IPS DF 6.9 (cell line): Measurements from ENCODE around the gene INTS15.

Source experiments
- DNase-seq: peaks from one replicate; pipeline ENCODE4 v3.0.0-alpha.2; 2013; ENCODE audit warnings: low read depth, low spot score
- H3K27ac ChIP-seq: one replicate; pipeline ENCODE4 v1.5.1; 2013; ENCODE audit warnings: low read length, control low read depth
- H3K27me3 ChIP-seq: 2 replicates; pipeline ENCODE4 v1.6.1; 2013; ENCODE audit warnings: mild to moderate bottlenecking, low read length; ENCODE audit not compliant: control insufficient read depth, insufficient read depth
- H3K36me3 ChIP-seq: 2 replicates; pipeline ENCODE4 v1.6.1; 2013; ENCODE audit warnings: low read length; ENCODE audit not compliant: control insufficient read depth, insufficient read depth
- H3K4me1 ChIP-seq: 2 replicates; pipeline ENCODE4 v1.6.1; 2013; ENCODE audit warnings: low read length; ENCODE audit not compliant: control insufficient read depth, insufficient read depth
- H3K4me3 ChIP-seq: 2 replicates; pipeline ENCODE4 v1.5.1; 2013; ENCODE audit warnings: mild to moderate bottlenecking, low read length
- H3K9me3 ChIP-seq: 2 replicates; pipeline ENCODE4 v1.6.1; 2013; ENCODE audit warnings: low read length, inconsistent platforms; ENCODE audit not compliant: control insufficient read depth, insufficient read depth
- WGBS: extraction: QIAGEN DNeasy Blood & Tissue Kit; methylation state at CpG from one replicate; pipeline ENCODE4 v1.1.7; 2013; ENCODE audit warnings: mixed read lengths, missing lambda C conversion rate; ENCODE audit not compliant: insufficient read length, insufficient coverage; 5-methylcytosine and 5-hydroxymethylcytosine counted together

INTS15 gene

GRCh38 chr7:6604458-6604857 lies 14.6 kb downstream of the INTS15 start:
- Histone ChIP-seq H3K36me3 (peaks cover 7% of the 10 kb centered on the region; the same call in 1 of the 2 replicates), H3K27me3 (no peaks in the 10 kb centered on the region), H3K4me3 (no peak overlapping the region), H3K27ac (no peak overlapping the region), H3K9me3 (no peaks in the 10 kb centered on the region), H3K4me1 (no peaks in the 10 kb centered on the region)
- no CpG with 5 or more reads among the region's 10 CpGs for WGBS
- DNase-seq, result no peak

GRCh38 chr7:6606866-6607583 lies 17.2 kb downstream of the INTS15 start:
- Histone ChIP-seq H3K27me3 (no peaks in the 10 kb centered on the region), H3K4me3 (no peak overlapping the region), H3K4me1 (no peaks in the 10 kb centered on the region), H3K9me3 (no peaks in the 10 kb centered on the region), H3K27ac (no peak overlapping the region), H3K36me3 (0 out of 2 replicates have a peak, but pooled peaks cover 3% of the 10 kb centered on the region)
- WGBS, result no CpG with 5 or more reads among the region's 36 CpGs
- DNase-seq, result no peak

- no peak for DNase-seq
- H3K27me3 ChIP-seq, result no peaks in the 10 kb centered on the region
- H3K9me3 ChIP-seq, result no peaks in the 10 kb centered on the region
- no CpG with 5 or more reads among the region's 38 CpGs for WGBS
- H3K4me3 ChIP-seq, result no peak overlapping the region
- H3K27ac ChIP-seq, result no peak overlapping the region
- no peaks in the 10 kb centered on the region for H3K4me1 ChIP-seq
- no peaks in the 10 kb centered on the region for H3K36me3 ChIP-seq
These were observed 17.8 kb downstream of the INTS15 start for GRCh38 chr7:6607651-6608051.

- H3K27me3 ChIP-seq, result no peaks in the 10 kb centered on the region
- no peaks in the 10 kb centered on the region for H3K9me3 ChIP-seq
- no peak overlapping the region for H3K27ac ChIP-seq
- H3K36me3 ChIP-seq, result no peaks in the 10 kb centered on the region
- no CpG with 5 or more reads among the region's 27 CpGs for WGBS
- H3K4me3 ChIP-seq, result no peak overlapping the region
- no peaks in the 10 kb centered on the region for H3K4me1 ChIP-seq
- DNase-seq, result no peak
These were observed 18.3 kb downstream of the INTS15 start for GRCh38 chr7:6608081-6608480.

- Histone ChIP-seq H3K4me1 (peaks cover under 1% of the 10 kb centered on the region; the same call in 1 of the 2 replicates), H3K36me3 (no peaks in the 10 kb centered on the region), H3K4me3 (no peak overlapping the region), H3K27me3 (no peaks in the 10 kb centered on the region), H3K27ac (no peak overlapping the region), H3K9me3 (no peaks in the 10 kb centered on the region)
- no peak for DNase-seq
- WGBS, result no CpG with 5 or more reads among the region's 12 CpGs
These were observed 19.0 kb downstream of the INTS15 start for GRCh38 chr7:6608794-6609193.

- H3K27me3 ChIP-seq, result no peaks in the 10 kb centered on the region
- WGBS, result no CpG with 5 or more reads among the region's 7 CpGs
- DNase-seq, result no peak
These were observed 23.0 kb downstream of the INTS15 start for GRCh38 chr7:6612819-6613218.

GRCh38 chr7:6613706-6614105 lies 23.9 kb downstream of the INTS15 start:
- Histone ChIP-seq H3K27ac (no peak overlapping the region), H3K4me3 (no peak overlapping the region), H3K27me3 (no peaks in the 10 kb centered on the region), H3K9me3 (no peaks in the 10 kb centered on the region), H3K4me1 (peaks cover 8% of the 10 kb centered on the region; the same call in 1 of the 2 replicates), H3K36me3 (no peaks in the 10 kb centered on the region)
- no peak for DNase-seq
- WGBS, result no CpG with 5 or more reads among the region's 2 CpGs

More at GRCh38 chr7:6612819-6613218, 23.0 kb downstream of the INTS15 start:
- Histone ChIP-seq H3K27ac (no peak overlapping the region), H3K4me1 (peaks cover 8% of the 10 kb centered on the region; the same call in 1 of the 2 replicates), H3K9me3 (no peaks in the 10 kb centered on the region), H3K4me3 (no peak overlapping the region), H3K36me3 (no peaks in the 10 kb centered on the region)

- peak within 1 kb of the TSS; percentile 98 for H3K4me3 ChIP-seq
- H3K27ac ChIP-seq, result no peak within 1 kb of the TSS
- no peak for DNase-seq
- H3K27me3 ChIP-seq, result no peaks in the 10 kb centered on the region
- WGBS, result no CpG with 5 or more reads among the region's 91 CpGs
- no peaks in the 10 kb centered on the region for H3K36me3 ChIP-seq
- peaks cover 8% of the 10 kb centered on the region; the same call in 1 of the 2 replicates for H3K4me1 ChIP-seq
- H3K9me3 ChIP-seq, result no peaks in the 10 kb centered on the region
These were observed 25.3 kb downstream of the INTS15 start, which contains the start of gene ZNF853 for GRCh38 chr7:6614953-6615722. TSS of gene ZNF853 (plus strand) at chr7:6615610. CDS start at chr7:6616175, 565 bp downstream.

- no peaks in the 10 kb centered on the region for H3K36me3 ChIP-seq
- H3K27me3 ChIP-seq, result no peaks in the 10 kb centered on the region
- H3K4me3 ChIP-seq, result peak overlapping the region; percentile 60
- no CpG with 5 or more reads among the region's 63 CpGs for WGBS
- H3K9me3 ChIP-seq, result no peaks in the 10 kb centered on the region
- DNase-seq, result no peak
- H3K4me1 ChIP-seq, result peaks cover 8% of the 10 kb centered on the region; the same call in 1 of the 2 replicates
- no peak overlapping the region for H3K27ac ChIP-seq
These were observed 26.1 kb downstream of the INTS15 start for GRCh38 chr7:6615723-6616555.
